ENCODE data around the gene KRT14. TPM values are rescaled to one million over a fixed set of nuclear protein-coding genes. Genes with fewer than 3 reads are reported as not detected.
"Not testable (repeated sequence)": the region's sequence is repeated elsewhere in the genome, so short reads cannot be mapped to it uniquely, and the experiment has no call there.

Gene KRT14
- total RNA-seq, 5 donors from 2014 or later (not counting 1 experiment from before 2014, with no cell fraction given), result not detected

GRCh38 chr17:41583137-41584127 lies 3.3 kb downstream of the KRT14 start:
- no peaks in the 10 kb centered on the region for H3K36me3 Mint-ChIP-seq
- H3K36me3 ChIP-seq (ENCODE audit: control insufficient read depth in 2 of 2, extremely low read depth in 1 of 2, insufficient read depth in 1 of 2, low read length in 1 of 2), result no peaks in the 10 kb centered on the region
- CTCF ChIA-PET, result interaction anchor here in 1 of 2 donors (0.6 kb wide), 1 partner anchor 1070 kb away, joined by 5 read pairs; no protein-coding TSS in a partner anchor
- H3K27me3 Mint-ChIP-seq, result peaks cover 27 to 63% of the 10 kb centered on the region in 2 donors
- no peak overlapping the region for H3K4me3 Mint-ChIP-seq
- WGBS (ENCODE audit: insufficient coverage), result 90% methylated on average over 24 of the region's 33 CpGs
- peaks cover 3 to 47% of the 10 kb centered on the region in 2 experiments for H3K27me3 ChIP-seq (replicated peaks in 1 of 2; ENCODE audit: control insufficient read depth in 2 of 2, extremely low read depth in 1 of 2, insufficient read depth in 2 of 2, low read length in 1 of 2)
- H3K9me3 Mint-ChIP-seq, result no peaks in the 10 kb centered on the region
- H3K27ac Mint-ChIP-seq, result no peak overlapping the region
- POLR2A ChIA-PET, result no interaction called here
- H3K4me3 ChIP-seq (ENCODE audit: control insufficient read depth in 1 of 2, extremely low read depth in 1 of 2, low read length in 1 of 2), result no peak overlapping the region
- H3K9me3 ChIP-seq, result no peaks in the 10 kb centered on the region
- no peak for ATAC-seq (replicated peaks in 1 of 4)
- no peaks in the 10 kb centered on the region for H3K4me1 Mint-ChIP-seq
- no peaks in the 10 kb centered on the region for H3K4me1 ChIP-seq (ENCODE audit: control insufficient read depth in 1 of 2, extremely low read depth in 1 of 2, insufficient read depth in 2 of 2, low read length in 2 of 2)
- H3K27ac ChIP-seq (ENCODE audit: low read length), result no peak overlapping the region
- DNase-seq, result no peak

GRCh38 chr17:41582061-41582968 lies 4.4 kb downstream of the KRT14 start:
- H3K9me3 Mint-ChIP-seq; H3K36me3 ChIP-seq (ENCODE audit: control insufficient read depth in 2 of 2, extremely low read depth in 1 of 2, insufficient read depth in 1 of 2, low read length in 1 of 2); H3K4me1 Mint-ChIP-seq; H3K4me3 ChIP-seq (ENCODE audit: control insufficient read depth in 1 of 2, extremely low read depth in 1 of 2, low read length in 1 of 2); H3K27ac Mint-ChIP-seq; H3K4me3 Mint-ChIP-seq; CTCF ChIA-PET; DNase-seq; H3K9me3 ChIP-seq; H3K4me1 ChIP-seq (ENCODE audit: control insufficient read depth in 1 of 2, extremely low read depth in 1 of 2, insufficient read depth in 2 of 2, low read length in 2 of 2); H3K27ac ChIP-seq (ENCODE audit: low read length); H3K36me3 Mint-ChIP-seq; ATAC-seq (replicated peaks in 1 of 4); POLR2A ChIA-PET: not testable (repeated sequence)
- peaks cover 36 to 68% of the 10 kb centered on the region in 2 donors for H3K27me3 Mint-ChIP-seq
- peaks cover 3 to 52% of the 10 kb centered on the region in 2 experiments for H3K27me3 ChIP-seq (replicated peaks in 1 of 2; ENCODE audit: control insufficient read depth in 2 of 2, extremely low read depth in 1 of 2, insufficient read depth in 2 of 2, low read length in 1 of 2)
- 83% methylated on average over 2 of the region's 13 CpGs for WGBS (ENCODE audit: insufficient coverage)

- Histone ChIP-seq H3K9me3 (no peaks in the 10 kb centered on the region), H3K4me1 (ENCODE audit: control insufficient read depth in 1 of 2, extremely low read depth in 1 of 2, insufficient read depth in 2 of 2, low read length in 2 of 2) (no peaks in the 10 kb centered on the region), H3K27me3 (replicated peaks in 1 of 2; ENCODE audit: control insufficient read depth in 2 of 2, extremely low read depth in 1 of 2, insufficient read depth in 2 of 2, low read length in 1 of 2) (peaks cover 3 to 56% of the 10 kb centered on the region in 2 experiments), H3K27ac (ENCODE audit: low read length) (no peak overlapping the region), H3K4me3 (ENCODE audit: control insufficient read depth in 1 of 2, extremely low read depth in 1 of 2, low read length in 1 of 2) (no peak overlapping the region), H3K36me3 (ENCODE audit: control insufficient read depth in 2 of 2, extremely low read depth in 1 of 2, insufficient read depth in 1 of 2, low read length in 1 of 2) (no peaks in the 10 kb centered on the region)
- Mint-ChIP-seq H3K36me3 (no peaks in the 10 kb centered on the region), H3K27me3 (peaks cover 40 to 67% of the 10 kb centered on the region in 2 donors), H3K9me3 (no peaks in the 10 kb centered on the region), H3K4me3 (no peak overlapping the region), H3K4me1 (no peaks in the 10 kb centered on the region), H3K27ac (no peak overlapping the region)
- no peak for ATAC-seq (replicated peaks in 1 of 4)
- ChIA-PET CTCF (no interaction called here), POLR2A (no interaction called here)
- DNase-seq, result no peak
- WGBS (ENCODE audit: insufficient coverage), result 82% methylated on average over 2 of the region's 4 CpGs
Measured at GRCh38 chr17:41581366-41582060, 5.2 kb downstream of the KRT14 start.

GRCh38 chr17:41580687-41581365 lies 5.9 kb downstream of the KRT14 start:
- no peak for DNase-seq
- Histone ChIP-seq H3K9me3 (no peaks in the 10 kb centered on the region), H3K36me3 (ENCODE audit: control insufficient read depth in 2 of 2, extremely low read depth in 1 of 2, insufficient read depth in 1 of 2, low read length in 1 of 2) (no peaks in the 10 kb centered on the region), H3K27me3 (replicated peaks in 1 of 2; ENCODE audit: control insufficient read depth in 2 of 2, extremely low read depth in 1 of 2, insufficient read depth in 2 of 2, low read length in 1 of 2) (peaks cover 3 to 63% of the 10 kb centered on the region in 2 experiments), H3K4me1 (ENCODE audit: control insufficient read depth in 1 of 2, extremely low read depth in 1 of 2, insufficient read depth in 2 of 2, low read length in 2 of 2) (no peaks in the 10 kb centered on the region), H3K4me3 (ENCODE audit: control insufficient read depth in 1 of 2, extremely low read depth in 1 of 2, low read length in 1 of 2) (no peak overlapping the region), H3K27ac (ENCODE audit: low read length) (no peak overlapping the region)
- Mint-ChIP-seq H3K27me3 (peaks cover 44 to 71% of the 10 kb centered on the region in 2 donors), H3K4me3 (no peak overlapping the region), H3K27ac (no peak overlapping the region), H3K4me1 (no peaks in the 10 kb centered on the region), H3K9me3 (no peaks in the 10 kb centered on the region), H3K36me3 (no peaks in the 10 kb centered on the region)
- ChIA-PET POLR2A (no interaction called here), CTCF (no interaction called here)
- no peak for ATAC-seq (replicated peaks in 1 of 4)
- WGBS (ENCODE audit: insufficient coverage), result 36% methylated on average over 1 of the region's 1 CpG

- CTCF ChIA-PET, result no interaction called here
- Histone ChIP-seq H3K36me3 (ENCODE audit: control insufficient read depth in 2 of 2, extremely low read depth in 1 of 2, insufficient read depth in 1 of 2, low read length in 1 of 2) (no peaks in the 10 kb centered on the region), H3K4me3 (ENCODE audit: control insufficient read depth in 1 of 2, extremely low read depth in 1 of 2, low read length in 1 of 2) (no peak overlapping the region), H3K27me3 (replicated peaks in 1 of 2; ENCODE audit: control insufficient read depth in 2 of 2, extremely low read depth in 1 of 2, insufficient read depth in 2 of 2, low read length in 1 of 2) (peaks cover 3 to 64% of the 10 kb centered on the region in 2 experiments), H3K9me3 (no peaks in the 10 kb centered on the region), H3K4me1 (ENCODE audit: control insufficient read depth in 1 of 2, extremely low read depth in 1 of 2, insufficient read depth in 2 of 2, low read length in 2 of 2) (no peaks in the 10 kb centered on the region), H3K27ac (ENCODE audit: low read length) (no peak overlapping the region)
- WGBS (ENCODE audit: insufficient coverage), result 58% methylated on average over 2 of the region's 2 CpGs
- H3K4me1 Mint-ChIP-seq, result no peaks in the 10 kb centered on the region
- no peak overlapping the region for H3K4me3 Mint-ChIP-seq
- H3K27me3 Mint-ChIP-seq, result peaks cover 44 to 71% of the 10 kb centered on the region in 2 donors
- H3K36me3 Mint-ChIP-seq, result no peaks in the 10 kb centered on the region
- H3K9me3 Mint-ChIP-seq, result no peaks in the 10 kb centered on the region
- no peak for ATAC-seq (replicated peaks in 1 of 4)
- POLR2A ChIA-PET, result no interaction called here
- DNase-seq, result no peak
- no peak overlapping the region for H3K27ac Mint-ChIP-seq
Measured at GRCh38 chr17:41580244-41580575, 6.5 kb downstream of the KRT14 start.

Data from T-cell (primary cell).